Right atrium auricular region (tissue), 2 donors: ENCODE results near the gene ACHE. TPM values are rescaled to one million over a fixed set of nuclear protein-coding genes. Genes with fewer than 3 reads are reported as not detected.

ENCODE experiments used
- microRNA-seq, 2 donors: library from miRNA; unstranded; fragments of <30 nt; microRNA quantifications; one replicate each; pipeline ENCODE4, GENCODE V29; 2016 to 2017; ENCODE audit warnings: borderline number of aligned reads in 2 of 2, borderline replicate concordance in 1 of 2
- total RNA-seq, 2 donors: library from RNA; depleted of rRNA; stranded (reverse); fragments of >200 nt; gene quantifications; one replicate each; pipeline ENCODE4 v1.1.0, GENCODE V29; 2016

The ACHE gene
- total RNA-seq, 2 donors from 2014 or later = 5.4 to 33.0 TPM

Small RNA genes lying within 50 kb of the gene (microRNA-seq; reads per million reads assigned to microRNA genes)
- gene MIR6875 = 0 reads per million in 2 donors

Other genes with a start within 250 kb of the ACHE start
- gene ACTL6B, start 239.4 kb downstream of the ACHE start, total RNA-seq = not detected
- gene GNB2, start 222.1 kb downstream of the ACHE start, total RNA-seq = 100 to 1,000 TPM in 1 of 2 donors, 10 to 100 TPM in 1; 96.2 to 169 TPM
- 10 to 100 TPM; 13.4 to 17.4 TPM for gene GIGYF1, start 201.6 kb downstream of the ACHE start, total RNA-seq
- 10 to 100 TPM; 19.1 to 28.7 TPM for gene POP7, start 189.8 kb downstream of the ACHE start, total RNA-seq
- gene EPO, start 175.4 kb downstream of the ACHE start, total RNA-seq = not detected
- not detected for gene ZAN, start 162.3 kb downstream of the ACHE start, total RNA-seq
- 10 to 100 TPM; 25.0 to 64.6 TPM for gene EPHB4, start 68.4 kb downstream of the ACHE start, total RNA-seq
- 1 to 10 TPM; 5.0 to 9.0 TPM for gene SLC12A9, start 43.2 kb downstream of the ACHE start, total RNA-seq
- gene TRIP6, start 28.5 kb downstream of the ACHE start, total RNA-seq = 10 to 100 TPM; 41.6 to 64.4 TPM
- gene SRRT, start 20.8 kb downstream of the ACHE start, total RNA-seq = 10 to 100 TPM; 33.4 to 49.6 TPM
- gene UFSP1, start 6.2 kb downstream of the ACHE start, total RNA-seq = 1 to 10 TPM; 3.0 to 3.7 TPM
- under 1 TPM in 1 of 2 donors, not detected in 1; 0.24 TPM for gene MUC3A, start 53.6 kb upstream of the ACHE start, total RNA-seq
- gene MUC12, start 73.7 kb upstream of the ACHE start, total RNA-seq = not detected
- not detected for gene MUC17, start 124.2 kb upstream of the ACHE start, total RNA-seq
- 10 to 100 TPM; 10.2 to 15.2 TPM for gene TRIM56, start 189.6 kb upstream of the ACHE start, total RNA-seq
- 10 to 100 TPM; 28.0 to 40.8 TPM for gene SERPINE1, start 231.2 kb upstream of the ACHE start, total RNA-seq